ENCODE measurements around the gene MGAT4C.
"Not testable (repeated sequence)": the region's sequence is repeated elsewhere in the genome, so short reads cannot be mapped to it uniquely, and the experiment has no call there.

MGAT4C gene

DNA sequence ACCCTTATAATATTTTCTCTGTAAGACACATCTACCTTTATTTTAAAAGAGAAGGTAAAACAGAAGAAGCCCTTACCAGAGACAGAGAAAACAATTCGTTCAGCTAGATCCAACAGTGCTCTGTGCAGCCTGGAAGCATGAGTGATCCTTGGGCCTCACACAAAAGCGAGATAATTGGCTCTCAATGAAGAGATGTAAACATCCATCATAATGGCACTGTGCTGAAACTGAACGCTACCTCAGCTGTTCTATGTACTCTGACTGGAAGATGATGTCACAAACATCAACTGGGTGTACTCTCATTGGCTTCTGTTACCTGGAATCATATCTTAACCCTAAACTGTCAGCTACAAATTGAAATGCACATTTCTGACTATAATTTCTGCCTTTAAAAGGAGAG, at the start of gene MGAT4C:
TSS of gene MGAT4C (minus strand) at position 229 of the 400 bp plus-strand sequence.
- no peak for DNase-seq (ENCODE audit: low read depth)

DNA sequence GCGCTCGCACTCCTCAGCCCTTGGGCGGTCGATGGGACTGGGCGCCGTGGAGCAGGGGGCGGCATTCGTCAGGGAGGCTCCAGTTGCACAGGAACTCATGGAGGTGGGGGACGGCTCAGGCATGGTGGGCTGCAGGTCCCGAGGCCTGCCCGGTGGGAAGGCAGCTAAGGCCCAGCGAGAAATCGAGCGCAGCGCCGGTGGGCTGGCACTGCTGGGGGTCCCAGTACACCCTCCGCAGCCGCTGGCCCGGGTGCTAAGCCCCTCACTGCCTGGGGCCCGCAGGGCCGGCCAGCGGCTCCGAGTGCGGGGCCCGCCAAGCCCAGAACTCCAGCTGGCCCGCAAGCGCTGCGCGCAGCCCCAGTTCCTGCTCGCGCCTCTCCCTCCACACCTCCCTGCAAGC, 40.2 kb upstream of the MGAT4C start:
- DNase-seq (ENCODE audit: low read depth), result not testable (repeated sequence)

DNA sequence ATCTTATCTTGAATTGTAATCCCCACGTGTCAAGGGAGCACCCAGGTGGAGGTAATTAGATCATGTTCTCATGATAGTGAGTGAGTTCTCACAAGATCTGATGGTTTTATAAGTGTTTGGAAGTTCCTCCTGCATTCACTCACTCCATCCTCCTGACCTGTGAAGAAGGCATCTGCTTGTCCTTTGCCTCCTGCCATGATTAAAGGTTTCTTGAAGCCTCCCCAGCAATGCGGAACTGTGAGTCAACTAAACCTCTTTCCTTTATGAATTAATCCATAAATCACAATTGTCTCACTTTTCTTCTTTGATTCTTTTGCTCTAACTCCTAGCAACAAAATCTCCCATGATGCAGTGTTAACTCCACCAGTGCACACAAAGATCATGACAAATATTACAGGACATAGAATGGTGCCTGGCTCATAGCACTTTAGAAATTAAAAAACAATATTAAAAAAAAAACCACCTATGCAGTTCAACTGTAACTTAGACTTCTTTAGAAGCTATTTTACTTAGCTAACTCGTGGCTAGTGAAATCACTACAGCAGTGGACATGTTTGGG, 37.6 kb upstream of the MGAT4C start:
- DNase-seq (ENCODE audit: low read depth), result no peak

DNA sequence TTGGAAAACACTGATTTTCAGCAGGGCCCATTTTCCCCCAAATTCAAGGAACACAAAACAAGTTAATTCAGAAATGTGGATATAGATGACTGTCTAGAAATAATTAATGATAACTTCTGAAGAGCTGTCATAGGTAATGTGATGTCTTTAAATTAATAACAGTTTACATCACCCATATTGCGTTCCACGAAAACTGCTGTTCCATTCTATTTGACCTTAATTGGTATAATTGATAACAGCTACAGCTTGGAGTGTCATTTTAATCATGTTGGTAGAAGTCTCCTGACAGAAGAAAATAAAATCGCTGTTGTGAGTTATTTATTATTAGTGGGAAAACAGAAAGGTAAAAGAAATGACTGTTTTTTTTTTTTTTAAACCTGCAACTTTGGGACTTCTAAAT, 36.3 kb upstream of the MGAT4C start:
- no peak for DNase-seq (ENCODE audit: low read depth)

DNA sequence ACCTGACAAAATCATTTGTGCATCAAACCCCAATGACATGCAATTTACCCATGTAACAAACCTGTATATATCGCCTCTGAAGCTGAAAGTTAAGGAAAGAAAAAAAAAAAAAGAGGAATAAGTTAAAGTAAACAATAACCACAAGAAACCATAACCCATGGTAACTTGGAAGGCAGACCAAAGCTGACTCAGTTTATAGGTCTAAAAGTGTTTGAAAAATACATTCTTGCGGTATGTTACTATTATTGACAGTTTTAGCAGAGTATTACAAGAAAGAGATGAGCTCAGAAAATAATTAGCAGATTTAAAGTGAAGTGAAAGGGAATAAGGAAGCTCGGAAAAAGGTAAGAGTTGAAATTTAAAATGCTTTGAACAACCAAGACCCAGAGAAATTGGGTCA, 34.4 kb upstream of the MGAT4C start:
- no peak for DNase-seq (ENCODE audit: low read depth)

DNA sequence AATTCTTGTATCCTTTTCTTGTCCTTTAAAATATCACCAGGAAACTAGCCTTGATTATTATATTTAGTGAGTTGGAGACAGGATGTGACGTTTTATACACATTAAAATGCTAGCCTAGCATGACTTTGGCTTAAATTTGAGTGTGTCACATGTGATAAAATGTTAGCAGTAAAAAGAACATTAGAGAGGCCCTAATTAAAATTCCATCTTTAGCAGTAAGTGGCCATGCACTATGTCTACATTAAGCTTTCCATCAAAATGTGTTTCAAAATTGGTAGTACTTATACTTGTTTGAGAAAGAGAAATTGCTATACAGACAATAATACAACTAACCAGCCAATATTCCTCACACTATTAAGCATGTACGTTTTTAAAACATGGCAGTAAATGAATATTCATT, 29.9 kb upstream of the MGAT4C start:
- no peak for DNase-seq (ENCODE audit: low read depth)

DNA sequence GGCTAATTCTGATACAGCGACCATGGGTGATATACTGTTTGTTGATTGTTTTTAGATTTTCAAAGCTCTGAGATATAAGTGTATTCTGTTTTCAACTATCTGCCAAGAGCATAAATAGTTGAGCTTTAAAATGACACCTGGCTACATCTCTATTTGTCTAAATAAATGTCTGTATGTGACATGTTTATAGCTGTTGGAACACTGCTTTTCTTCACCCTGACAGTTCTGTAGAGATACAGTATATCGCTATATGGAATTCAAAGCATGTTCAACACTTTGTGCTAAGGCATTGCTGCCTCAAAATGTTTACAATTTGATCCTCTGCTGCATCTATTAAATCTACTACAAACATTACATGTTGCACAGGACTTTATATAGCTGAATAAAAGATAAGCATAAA, 27.4 kb upstream of the MGAT4C start:
- no peak for DNase-seq (ENCODE audit: low read depth)

DNA sequence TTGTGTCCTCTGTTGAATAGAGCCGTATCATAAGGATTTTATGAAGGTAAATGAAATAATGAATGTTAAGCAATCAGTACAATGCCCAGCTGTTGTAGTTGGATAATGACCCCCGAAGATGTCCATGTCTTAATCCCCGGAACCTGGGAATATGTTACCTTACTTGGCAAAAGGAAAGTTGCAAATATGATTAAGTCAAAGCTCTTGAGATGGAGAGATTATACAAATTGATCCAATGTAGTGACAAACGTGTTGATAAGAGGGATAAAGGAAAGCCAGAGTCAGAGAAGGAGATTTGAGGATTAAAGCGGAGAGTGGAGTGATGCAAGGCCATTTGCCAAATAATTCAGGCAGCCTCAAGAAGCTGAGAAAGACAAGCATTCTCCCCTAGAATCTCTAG, 19.2 kb upstream of the MGAT4C start:
- DNase-seq (ENCODE audit: low read depth), result no peak

DNA sequence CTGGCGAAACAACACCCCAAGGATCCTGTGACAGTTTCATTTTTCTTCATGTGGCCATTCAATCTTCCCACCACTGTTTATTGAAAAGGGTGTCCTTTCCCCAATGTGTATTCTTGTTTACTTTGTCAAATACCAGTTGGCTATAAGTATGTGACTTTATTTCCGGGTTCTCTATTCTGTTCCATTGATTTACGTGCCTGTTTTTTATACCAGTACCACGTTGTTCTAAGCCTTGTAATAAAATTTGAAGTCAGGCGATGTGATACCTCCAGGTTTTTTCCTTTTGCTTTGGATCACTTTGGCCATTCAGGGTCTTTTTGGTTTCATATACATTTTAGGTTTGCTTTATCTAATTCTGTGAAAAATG, 9.1 kb upstream of the MGAT4C start:
- DNase-seq (ENCODE audit: low read depth), result no peak

DNA sequence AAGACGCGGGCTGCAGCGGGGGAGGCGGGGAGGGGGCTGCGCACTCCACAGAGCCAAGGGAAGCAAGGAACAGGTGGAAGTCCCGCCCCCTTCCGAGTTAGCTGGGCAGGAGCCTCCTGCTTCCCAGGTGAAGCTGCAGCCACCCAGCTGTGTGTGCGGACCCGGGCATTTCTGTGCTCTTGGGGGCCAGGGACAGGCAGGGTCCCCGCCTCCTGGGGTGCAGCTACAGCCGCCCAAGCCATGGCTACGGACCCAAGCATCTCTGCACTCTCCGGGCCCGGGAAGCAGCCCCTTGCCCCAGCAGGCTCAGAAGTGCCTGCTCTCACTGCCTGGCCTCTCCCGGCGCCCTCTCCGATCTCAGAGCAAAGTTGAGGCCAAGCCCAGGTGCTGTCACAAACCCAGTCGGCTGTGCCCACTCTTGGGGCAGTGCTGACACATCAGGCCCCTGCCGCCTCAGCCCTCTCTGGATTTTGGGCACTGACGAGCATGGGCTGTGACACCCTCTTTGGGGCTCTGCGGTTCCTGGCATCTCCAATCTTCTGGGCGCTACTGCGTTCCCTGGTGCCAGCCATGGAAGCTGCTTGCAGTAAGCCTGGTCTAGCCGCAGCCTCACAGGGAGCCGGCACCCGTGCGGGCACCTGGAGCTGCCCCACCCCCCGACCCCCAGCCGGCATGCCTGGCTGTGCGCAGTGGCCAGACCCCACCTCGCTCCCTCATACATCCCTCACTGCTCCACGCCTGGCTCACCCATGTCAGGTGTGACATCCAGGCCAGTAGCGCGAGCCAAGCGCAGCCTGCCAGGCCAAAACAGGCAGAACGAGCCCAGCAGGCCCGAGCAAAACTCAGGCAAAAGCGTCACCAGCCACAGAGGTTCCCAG, 8.5 kb upstream of the MGAT4C start:
- DNase-seq (ENCODE audit: low read depth), result no peak

DNA sequence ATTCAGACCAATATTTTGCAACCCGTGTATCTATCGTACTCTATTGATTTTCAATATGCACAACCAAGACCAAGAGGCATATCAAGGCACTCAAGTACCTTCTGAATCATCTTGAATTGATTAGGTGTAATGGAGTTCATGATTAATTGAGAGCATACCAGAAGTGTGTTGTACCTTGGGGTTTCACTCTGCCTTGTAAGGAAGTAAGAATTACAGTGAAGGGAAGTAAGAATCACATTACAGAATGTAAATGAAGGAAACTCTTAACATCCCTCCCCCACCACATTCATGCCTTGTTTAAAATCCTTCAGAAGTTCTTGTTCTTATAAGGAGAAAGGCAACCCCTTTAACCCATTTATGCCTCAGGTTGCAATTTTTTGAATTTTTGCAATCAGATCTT, 5.4 kb upstream of the MGAT4C start:
- DNase-seq (ENCODE audit: low read depth), result no peak

DNA sequence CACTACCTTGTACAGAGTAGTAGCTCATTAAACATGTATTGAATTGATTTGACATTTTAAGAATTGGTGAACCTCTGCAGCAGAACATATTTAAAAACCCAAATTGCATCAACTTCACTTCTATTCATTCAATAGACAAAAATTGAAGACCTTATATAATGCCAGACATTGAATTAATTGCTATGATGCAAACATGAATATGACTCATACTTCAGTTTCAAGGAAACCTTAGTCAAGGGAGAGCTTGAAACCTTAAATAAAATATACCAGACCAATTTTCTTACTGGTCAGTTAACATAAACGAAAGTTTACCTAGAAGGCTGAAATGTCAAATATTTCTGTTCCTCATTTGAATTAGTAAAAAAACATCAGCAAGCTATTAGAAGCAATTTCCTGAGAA, 5.0 kb upstream of the MGAT4C start:
- DNase-seq (ENCODE audit: low read depth), result no peak

DNA sequence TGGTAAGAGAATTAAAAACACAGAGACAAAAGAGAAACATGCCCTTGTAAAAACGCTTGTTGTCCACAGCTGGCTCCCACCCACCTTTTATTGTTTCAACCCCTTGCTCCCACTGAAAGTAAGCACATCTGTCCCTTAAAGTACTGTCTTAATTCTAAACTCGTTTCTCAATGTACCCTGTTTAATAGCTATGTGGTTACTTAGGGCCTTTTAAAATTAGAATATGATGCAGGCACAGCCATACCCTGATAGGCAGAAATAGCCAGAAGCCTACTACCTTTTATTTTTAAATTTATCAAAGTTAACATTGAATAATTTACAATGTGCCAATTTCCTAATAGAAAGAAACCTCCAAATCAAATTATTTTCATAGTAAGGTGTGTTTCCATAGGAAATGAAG, 4.0 kb upstream of the MGAT4C start:
- no peak for DNase-seq (ENCODE audit: low read depth)

DNA sequence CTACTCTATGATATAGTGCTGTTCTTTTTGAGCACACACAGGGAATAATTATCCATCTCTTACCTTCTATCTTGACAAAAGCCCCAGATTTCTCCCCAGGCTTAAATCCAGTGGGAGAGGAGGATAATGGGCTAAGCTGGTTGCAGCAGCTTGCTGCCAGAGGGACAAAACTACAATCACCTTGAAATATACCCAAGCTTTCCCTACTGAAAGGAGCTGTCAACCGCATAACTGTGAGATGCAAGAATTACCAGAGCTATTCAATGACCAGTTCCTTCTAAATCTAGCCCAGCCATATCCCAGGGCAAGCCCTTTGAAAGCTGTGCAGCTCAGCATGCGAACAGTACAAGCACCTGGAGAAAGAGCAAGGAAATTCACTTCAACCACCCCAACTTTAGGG, 943 bp upstream of the MGAT4C start:
- no peak for DNase-seq (ENCODE audit: low read depth)

DNA sequence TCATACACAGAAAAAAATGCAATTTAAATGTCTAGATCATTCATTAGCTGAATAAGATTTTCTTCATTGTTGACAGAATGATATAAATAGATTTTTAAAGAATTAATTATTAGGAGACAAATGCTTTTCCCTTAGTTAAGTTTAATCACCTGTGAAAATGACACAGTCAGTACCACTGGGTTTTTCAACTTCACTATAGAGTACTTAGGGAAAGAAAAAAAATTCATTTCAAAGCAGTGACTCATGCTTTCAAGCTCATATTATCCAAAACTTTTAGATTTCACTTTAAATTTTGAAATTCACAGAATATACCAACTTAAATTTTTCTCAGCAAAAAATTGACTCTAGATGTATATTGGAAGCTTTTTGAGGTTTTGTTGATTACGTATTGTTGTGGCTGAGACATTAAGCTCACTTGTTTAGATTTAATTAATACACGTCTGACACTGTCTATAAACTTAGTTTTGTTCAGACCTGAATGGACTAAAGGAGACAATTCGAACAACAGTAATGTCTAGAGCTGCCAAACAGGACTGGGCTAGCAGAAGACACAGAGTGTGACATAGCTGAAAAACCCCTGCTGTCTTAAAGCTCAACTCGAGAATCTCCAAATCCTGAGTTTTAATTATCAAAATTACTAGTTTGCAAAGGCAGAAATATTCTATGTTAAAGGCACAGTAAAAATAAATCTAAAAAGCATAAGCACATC, 1.6 kb downstream of the MGAT4C start:
- DNase-seq (ENCODE audit: low read depth), result no peak

DNA sequence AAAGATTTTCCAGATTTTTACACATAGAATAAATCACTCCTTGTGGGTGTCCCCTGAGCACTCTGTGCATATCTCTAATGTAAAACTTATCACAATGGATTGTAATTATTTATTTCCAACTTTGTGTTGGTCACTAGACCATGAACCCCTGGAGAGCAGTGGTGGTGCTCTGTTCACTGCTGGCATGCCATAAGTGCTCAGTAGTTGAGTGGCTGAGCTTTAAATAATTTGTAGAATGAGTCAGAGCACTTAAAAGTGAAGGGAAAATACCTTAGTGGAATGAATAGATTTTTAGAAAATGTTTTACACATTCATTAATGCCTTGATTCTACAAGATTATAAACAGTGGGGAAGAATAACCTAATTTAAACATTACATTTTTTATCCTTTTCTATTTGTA, 6.3 kb downstream of the MGAT4C start:
- DNase-seq (ENCODE audit: low read depth), result no peak

DNA sequence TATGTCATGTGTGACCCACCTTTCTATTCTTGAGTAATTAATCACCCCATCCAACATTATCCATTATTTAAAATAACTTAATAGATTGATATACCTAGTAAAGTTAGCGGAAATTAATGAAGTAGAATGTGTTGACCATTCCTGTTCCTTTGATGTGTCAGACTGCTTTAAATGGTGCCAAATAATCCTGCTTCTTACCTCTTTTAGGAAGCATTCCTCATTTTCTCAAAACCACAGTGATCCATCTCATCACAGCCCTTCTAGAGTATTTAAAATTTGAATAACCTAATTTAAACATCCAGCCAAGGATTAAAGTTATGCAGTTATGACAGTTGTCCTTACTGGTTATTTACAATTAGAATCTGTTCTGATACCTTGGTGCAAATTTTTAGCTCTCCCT, 6.9 kb downstream of the MGAT4C start:
- DNase-seq (ENCODE audit: low read depth), result no peak

DNA sequence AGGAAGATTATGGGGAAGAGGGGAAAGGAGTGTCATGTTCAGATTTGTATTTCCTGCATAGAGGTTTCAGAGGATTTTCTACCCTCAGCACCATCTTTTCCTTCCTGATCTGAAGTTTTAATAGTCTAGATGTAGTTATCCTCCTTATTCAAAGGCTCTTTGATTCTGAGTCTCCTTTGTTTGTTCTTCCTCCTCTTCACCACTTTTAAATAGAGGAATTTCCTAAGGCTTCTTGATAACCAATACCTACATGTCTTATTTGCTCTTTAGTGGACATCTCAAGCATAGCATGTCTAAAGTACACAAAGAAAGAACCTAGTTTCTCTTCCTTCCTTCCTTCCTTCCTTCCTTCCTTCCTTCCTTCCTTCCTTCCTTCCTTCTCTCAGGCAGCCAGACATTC, 8.3 kb downstream of the MGAT4C start:
- no peak for DNase-seq (ENCODE audit: low read depth)

DNA sequence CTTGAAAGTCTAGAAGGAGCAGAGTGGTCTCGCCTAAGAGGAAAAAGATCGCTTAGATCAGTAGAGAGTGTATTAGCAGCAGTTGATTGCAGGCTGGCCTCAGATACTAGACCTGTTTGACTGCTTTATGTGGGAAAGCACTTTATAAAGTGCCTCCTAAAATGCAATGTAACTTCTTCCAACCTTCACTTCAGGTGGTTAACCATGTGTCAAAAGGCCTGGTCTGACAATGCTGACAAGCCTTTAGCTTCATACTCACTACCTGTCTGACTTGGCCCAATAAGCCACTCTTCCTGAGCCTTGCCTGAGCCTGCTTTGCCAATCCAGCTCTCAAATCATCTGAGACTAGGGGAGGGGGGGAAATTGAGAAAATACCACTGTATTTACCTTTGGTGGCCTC, 14.6 kb downstream of the MGAT4C start:
- no peak for DNase-seq (ENCODE audit: low read depth)

DNA sequence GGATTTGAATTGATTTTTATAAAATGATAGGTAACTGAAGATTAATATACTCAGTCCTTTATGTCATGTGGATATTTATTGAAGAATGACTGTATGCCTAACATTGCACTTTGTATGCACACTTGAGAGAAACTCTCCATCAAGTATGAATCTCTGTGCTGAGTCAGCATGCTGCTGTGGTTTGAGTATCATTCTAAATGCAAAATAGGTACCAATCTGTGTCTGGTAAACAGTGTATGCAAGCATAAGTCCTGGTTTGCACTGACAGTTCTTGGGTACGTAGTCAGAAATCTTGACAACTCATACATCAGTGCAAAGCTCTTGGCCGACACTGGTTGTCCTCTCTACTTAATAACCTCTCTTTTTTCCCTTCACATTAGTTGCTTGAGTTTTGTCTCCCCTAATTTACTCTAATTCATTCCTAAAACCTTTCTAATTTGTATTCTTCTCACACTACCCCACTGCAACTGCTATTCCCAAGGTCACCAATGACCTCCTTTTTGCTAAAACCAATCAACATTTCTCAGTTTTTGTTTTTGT, 21.8 kb downstream of the MGAT4C start:
- no peak for DNase-seq (ENCODE audit: low read depth)

DNA sequence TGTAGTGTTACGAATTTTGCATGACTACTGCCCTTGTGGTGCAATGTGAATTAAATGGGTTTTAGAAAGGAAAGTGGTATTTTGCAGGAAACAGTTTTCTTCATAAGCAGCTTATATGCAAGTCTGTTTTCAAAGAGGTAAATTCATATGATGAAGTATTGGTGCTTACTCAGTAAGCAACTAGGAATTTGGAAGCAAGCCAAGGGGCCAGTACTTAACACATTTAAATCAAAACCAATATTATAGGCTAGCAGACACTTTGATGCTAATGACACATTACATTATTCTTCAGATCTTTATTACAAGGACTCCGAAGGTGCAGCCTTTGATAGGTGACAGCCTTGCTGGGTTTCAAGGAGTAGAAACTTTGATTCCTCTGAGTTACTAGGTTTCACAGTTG, 23.1 kb downstream of the MGAT4C start:
- DNase-seq (ENCODE audit: low read depth), result no peak

DNA sequence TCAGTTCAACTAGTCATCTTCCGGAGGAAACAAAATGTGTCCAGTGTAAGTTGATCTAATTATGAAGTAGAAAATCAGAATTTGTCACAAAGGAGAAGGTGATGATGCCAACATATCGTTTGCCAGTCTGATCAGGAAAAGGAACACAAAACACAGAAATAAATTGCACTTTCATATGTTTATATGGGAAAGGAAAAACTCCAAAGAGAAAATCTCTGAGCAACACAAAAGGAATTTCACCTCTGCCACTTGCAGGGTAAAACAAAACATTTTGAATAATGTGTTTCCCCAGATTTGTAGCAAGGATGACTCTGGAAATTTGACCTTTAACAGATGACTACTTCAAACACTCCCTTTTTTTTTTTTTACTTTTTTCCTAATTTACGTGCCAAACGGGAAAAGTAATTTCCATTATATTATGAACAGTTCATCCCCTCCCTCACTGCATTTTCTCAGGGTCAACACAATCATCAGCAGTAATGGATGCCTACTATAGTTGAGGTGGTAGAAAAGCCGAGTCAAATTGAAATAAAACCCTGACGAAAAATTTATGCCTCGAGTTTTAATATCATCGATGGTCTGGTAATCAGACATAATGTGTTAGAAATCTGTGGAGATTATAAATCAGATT, 25.6 kb downstream of the MGAT4C start:
- no peak for DNase-seq (ENCODE audit: low read depth)

DNA sequence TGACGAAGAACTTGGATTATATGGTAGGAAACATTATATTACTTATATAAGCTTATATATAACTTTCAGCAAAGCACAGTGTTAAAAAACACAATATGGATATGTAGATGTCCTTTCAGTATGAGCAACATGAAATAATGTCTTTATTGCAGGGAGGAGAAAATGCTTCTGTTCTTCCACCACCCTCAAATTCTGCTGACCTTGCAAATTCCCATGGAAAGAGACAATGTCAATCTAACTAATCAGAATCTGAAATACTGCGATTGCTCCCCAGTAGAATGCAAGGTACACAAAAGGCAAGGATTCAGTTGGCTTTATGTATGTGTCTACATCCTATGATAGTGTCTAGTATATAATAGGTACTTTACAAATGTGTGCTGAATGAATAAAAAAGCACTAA, 26.4 kb downstream of the MGAT4C start:
- DNase-seq (ENCODE audit: low read depth), result no peak
